CD4-positive, alpha-beta T cell treated with Interleukin-10 for 1 hour (primary cell): ENCODE results near the gene DCDC1.

ENCODE experiments used
- DNase-seq: peaks from one replicate; pipeline ENCODE4 v3.0.0-alpha.2; 2020

Gene DCDC1

DNA sequence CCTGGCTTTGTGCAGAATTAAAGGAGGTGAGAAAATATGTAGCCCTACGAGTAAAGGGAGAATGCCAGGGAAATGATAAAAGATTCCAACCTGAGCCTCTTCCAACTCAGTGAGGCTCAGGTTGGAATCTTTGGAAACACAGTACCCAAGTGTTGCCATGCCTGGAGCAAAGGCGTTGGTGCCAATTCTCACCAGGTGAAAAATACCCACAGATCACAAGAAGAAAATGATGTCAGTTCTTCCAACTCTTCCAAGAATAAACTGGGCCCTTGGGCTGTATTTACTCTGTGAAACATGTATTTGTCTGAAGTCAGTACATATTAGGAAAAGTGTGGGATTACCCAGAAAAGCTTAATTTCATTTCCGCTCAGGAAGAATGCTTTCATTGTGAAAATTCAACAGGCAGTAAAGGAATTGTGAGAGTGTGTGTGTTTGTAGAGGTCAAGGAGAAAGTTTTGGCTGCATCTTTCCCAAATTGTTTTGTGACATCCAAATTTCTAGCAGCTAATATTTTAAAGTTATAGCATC lies 548.0 kb downstream of the DCDC1 start:
- no peak for DNase-seq

DNA sequence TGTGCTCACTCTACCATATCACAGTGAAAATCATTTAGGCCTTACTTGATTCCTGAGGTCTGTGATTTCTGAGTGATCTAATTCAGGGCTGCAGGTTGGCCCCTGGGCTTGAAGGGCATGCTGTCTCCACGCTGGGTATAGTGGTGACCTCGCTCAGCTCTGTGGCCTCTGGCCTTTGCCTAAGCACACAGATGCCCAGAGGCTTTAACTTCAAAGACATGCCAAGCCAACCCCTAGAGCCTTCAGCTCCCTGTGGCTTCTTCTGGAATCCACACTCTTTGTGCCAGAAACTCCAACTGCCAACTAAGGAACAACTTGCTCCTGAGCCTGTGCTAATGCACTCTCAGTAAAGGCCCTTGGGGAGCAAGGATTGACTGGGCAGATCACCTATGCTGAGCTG lies 550.8 kb downstream of the DCDC1 start:
- DNase-seq: no peak

DNA sequence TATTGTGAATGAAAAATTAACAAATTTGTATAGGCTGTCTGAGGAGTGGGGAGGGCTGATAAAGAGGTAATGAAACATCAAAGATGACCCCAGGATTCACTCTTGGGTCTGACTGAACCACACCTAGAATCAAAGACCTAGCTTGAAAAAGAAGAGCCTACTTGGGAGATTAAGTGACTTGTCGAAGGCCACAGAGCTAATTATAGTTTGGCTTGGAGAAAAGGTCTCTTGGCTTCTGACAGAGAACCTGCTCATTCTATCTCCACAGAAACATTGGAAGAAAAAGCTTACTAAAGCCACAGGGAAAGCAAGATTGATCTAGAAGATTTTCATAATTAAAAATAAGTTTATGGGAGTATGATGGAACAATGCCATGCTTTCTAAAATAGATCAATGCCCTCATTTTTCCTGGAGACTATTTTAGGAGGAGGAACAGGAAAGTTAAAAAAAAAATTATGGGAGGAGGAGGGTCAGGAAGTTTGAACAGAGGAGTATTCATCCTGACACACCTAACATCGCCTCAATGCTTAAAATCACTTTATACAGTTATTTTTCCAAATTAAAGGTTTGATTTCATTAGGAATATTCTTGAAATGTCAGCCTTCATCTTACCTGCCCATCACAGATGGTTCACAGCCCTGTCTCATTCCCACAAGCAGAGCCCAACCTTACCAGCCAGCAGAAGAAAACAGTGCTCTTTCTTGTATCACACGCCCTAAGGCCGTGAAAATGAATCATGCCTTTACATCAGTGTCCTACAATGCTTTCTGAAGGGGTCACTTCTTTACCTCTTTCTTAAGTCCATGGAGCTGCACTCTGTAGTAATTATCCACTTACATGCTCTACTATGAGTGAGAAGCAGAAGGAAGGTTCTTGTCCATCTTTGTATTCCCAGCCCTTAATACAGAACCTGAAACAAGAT lies 552.3 kb downstream of the DCDC1 start:
- DNase-seq: no peak

DNA sequence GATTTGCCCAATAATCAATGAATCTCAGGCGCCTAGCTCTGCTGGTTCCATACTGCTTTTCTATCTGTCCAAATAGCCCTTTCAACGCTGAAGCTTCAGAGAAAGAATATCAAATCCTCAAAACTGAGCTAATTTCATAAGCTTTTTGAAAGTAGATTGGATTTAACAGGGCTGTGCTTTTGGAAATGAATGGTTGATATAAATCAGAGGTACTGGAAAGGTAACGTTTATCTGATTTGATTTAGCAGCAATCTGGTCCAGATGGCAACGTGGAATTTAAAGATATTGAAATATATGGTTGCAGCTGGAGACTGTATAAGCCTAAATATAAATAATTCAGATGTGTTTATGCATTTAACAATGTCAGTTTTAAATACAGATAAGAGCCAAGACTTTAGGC lies 553.9 kb downstream of the DCDC1 start:
- DNase-seq: no peak

DNA sequence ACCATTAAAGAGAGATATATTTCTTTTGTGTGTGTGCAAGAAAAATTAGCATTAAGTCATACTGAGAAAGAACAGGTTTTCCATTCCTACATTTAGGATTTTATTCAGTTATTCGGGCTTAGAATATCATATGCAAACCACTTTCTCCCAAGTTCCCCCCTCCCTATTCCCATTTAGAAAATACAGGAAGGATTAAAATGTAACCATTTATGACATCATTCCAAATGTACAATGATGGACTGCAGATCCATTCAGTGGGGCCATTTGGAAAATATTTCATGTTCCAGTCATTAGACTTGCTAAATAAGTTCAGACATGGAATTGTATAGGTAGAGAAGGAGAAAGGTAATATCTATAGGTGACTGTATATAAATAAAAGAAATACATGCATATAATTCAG lies 554.8 kb downstream of the DCDC1 start:
- DNase-seq: no peak
